ENCODE results near the gene TIPARP.
"Not testable (repeated sequence)": the region's sequence is repeated elsewhere in the genome, so short reads cannot be mapped to it uniquely, and the experiment has no call there.

TIPARP gene

DNA sequence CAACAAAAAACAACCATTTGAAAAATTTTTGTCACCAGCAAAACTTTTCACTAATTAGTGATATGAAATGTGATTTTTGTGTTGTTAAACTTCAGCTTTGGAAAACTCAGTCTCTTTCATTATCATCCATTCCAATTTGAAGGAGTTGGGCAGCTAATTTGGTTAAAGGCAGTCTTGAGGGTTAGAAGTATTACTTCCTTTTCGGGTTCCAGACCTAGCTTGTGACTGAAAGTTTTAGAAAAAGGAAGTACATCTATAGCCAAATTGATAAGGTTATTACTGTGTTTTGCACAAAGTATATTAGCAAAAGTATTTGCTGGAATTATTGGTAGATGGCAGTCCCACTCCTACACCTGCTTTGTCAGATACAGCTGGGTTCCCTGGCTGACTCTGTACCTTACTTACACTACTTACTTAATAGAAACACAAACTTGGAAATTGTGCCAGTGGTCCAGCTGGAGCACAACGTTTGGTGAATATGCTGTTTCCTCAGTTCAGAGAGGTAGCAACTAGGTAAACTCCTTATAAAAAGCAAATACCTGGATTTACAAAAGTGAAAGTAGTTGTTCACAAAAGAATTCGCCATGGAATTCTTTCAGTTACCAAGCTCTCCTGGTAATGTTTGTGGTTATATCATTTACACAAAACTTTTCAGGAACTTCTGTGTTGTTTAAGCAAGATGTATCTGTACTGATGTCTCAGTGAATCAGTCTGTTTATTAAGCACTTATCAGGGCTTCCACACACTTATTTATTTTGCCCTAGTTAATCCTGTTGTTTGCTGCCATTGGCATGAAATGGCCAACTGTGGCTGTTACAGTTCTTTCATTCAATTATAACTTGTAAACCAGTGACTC is 31.6 kb downstream of the TIPARP start:
- DNase-seq (ENCODE audit: low spot score in 2 of 2), result no peak
- Mint-ChIP-seq H3K27ac (no peak overlapping the region), H3K4me1 (peaks cover 13% of the 10 kb centered on the region), H3K36me3 (peaks cover 100% of the 10 kb centered on the region), H3K9me3 (no peaks in the 10 kb centered on the region), H3K4me3 (no peak overlapping the region)
- no peak for ATAC-seq

DNA sequence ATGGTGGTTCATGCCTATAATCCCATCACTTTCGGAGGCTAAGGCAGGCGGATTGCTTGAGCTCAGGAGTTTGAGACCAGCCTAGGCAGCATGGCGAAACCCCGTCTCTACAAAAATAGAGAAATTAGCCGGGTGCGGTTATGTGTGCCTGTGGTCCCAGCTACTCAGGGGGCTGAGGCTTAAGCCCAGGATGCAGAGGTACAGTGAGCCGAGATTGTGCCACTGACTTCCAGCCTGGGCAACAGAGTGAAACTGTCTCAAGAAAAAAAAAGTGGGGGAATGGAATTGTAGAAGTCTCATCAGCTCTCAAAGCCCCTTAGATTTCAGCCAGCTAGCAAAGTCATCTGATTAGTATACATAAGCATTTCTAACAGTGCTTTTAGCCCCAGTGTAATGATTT is 33.2 kb downstream of the TIPARP start:
- no peaks in the 10 kb centered on the region for H3K9me3 Mint-ChIP-seq
- peaks cover 94% of the 10 kb centered on the region for H3K36me3 Mint-ChIP-seq
- no peak overlapping the region for H3K27ac Mint-ChIP-seq
- ATAC-seq (no peak), DNase-seq (ENCODE audit: low spot score in 2 of 2) (no peak)
- peaks cover 12% of the 10 kb centered on the region for H3K4me1 Mint-ChIP-seq
- no peak overlapping the region for H3K4me3 Mint-ChIP-seq

DNA sequence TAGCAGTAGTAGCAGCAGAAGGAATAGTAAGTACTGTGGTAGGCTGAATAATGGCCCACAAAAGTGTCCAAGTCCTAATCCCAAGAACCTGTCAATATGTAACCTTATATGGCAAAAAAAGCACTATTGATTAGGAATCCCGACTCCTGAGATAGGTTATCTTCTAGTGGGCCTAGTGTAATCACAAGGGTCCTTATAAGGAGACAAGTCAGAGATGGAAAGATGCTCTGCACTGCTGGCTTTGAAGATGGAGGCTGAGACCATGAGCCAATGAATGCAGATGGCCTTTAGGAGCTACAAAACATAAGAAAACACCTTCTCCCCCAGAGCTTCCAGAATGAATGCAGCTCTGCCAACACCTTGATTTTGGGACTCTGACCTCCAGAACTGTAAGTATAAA is 36.0 kb downstream of the TIPARP start:
- Mint-ChIP-seq H3K36me3 (peaks cover 77% of the 10 kb centered on the region), H3K4me1 (peaks cover 12% of the 10 kb centered on the region), H3K27ac (no peak overlapping the region), H3K9me3 (no peaks in the 10 kb centered on the region), H3K4me3 (no peak overlapping the region)
- DNase-seq (ENCODE audit: low spot score in 2 of 2) (no peak), ATAC-seq (no peak)

DNA sequence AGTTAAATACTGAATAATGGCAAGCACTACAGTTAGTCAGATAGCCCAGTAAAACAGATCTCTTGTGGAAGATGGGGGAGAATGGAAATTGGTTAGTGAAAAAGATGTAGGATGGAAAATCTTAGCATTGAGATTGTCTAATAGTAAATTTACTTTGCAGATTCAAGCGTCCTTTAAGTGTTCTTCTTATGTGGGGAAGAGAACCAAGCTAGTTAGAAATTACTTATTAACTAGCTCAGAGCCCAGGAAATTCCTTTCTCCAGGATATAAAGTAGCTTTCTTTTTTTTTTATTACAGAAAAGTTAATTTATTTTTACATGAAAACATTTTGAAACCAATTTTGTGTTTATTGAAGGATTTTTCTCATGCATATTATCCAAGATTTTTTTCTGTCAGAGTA is 36.7 kb downstream of the TIPARP start:
- Mint-ChIP-seq H3K4me1 (peaks cover 12% of the 10 kb centered on the region), H3K9me3 (no peaks in the 10 kb centered on the region), H3K27ac (no peak overlapping the region), H3K36me3 (peaks cover 71% of the 10 kb centered on the region), H3K4me3 (no peak overlapping the region)
- ATAC-seq (no peak), DNase-seq (ENCODE audit: low spot score in 2 of 2) (no peak)

DNA sequence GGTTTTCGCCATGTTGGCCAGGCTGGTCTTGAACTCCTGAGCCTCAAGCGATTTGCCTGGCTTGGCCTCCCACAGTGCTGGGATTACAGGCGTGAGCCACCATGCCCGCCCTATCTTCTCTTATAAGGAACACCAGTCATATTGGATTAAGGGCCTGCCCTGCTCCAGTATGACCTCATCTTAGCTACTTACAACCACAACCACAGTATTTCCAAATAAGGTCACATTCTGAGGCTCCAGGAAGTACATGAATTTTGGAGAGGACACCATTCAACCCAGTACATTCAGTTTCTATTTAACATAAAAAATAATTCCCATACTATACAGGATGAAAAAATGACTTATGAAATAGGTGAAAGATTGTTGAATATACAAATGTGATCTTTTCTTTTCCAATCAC is 37.6 kb downstream of the TIPARP start:
- DNase-seq (ENCODE audit: low spot score in 2 of 2); H3K9me3 Mint-ChIP-seq; H3K4me3 Mint-ChIP-seq: not testable (repeated sequence)
- Mint-ChIP-seq H3K36me3 (peaks cover 64% of the 10 kb centered on the region), H3K4me1 (peaks cover 12% of the 10 kb centered on the region), H3K27ac (peak overlapping the region; percentile 52)
- ATAC-seq, result peak; percentile 98

DNA sequence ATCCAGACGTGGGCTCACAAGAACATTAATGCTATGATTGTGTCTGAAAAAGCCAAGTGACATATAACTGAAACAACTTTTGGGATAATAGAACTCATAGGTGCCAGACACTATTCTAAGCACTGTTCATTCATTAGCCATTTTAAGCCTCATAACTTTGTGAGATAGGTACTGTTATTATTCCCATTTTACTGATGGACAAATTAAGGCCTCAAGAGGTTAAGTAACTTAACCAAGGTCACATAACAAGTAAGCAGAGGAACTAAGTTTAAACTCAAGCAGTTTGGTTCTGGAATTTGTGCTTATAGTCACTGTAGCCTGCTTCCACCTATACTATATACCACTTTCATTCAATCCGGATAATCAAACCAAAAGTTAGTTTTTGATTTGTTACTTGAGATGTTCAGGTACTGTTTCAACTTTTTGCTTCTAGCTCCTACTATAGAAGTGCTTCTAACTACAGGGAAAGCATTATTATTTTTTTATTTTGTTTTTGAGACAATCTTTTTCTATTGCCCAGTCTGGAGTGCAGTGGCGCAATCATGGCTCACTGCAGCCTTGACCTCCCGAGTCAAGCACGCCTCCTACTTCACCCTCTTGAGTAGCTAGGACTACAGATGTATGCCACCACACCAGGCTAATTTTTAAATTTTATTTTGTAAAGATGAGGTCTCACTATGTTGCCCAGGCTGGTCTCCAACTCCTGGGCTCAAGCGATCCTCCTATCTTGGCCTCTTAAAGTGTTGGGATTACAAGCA is 41.9 kb downstream of the TIPARP start:
- Mint-ChIP-seq H3K4me1 (no peaks in the 10 kb centered on the region), H3K4me3 (no peak overlapping the region), H3K36me3 (peaks cover 24% of the 10 kb centered on the region), H3K27ac (no peak overlapping the region), H3K9me3 (no peaks in the 10 kb centered on the region)
- no peak for DNase-seq (ENCODE audit: low spot score in 2 of 2)
- ATAC-seq, result no peak

DNA sequence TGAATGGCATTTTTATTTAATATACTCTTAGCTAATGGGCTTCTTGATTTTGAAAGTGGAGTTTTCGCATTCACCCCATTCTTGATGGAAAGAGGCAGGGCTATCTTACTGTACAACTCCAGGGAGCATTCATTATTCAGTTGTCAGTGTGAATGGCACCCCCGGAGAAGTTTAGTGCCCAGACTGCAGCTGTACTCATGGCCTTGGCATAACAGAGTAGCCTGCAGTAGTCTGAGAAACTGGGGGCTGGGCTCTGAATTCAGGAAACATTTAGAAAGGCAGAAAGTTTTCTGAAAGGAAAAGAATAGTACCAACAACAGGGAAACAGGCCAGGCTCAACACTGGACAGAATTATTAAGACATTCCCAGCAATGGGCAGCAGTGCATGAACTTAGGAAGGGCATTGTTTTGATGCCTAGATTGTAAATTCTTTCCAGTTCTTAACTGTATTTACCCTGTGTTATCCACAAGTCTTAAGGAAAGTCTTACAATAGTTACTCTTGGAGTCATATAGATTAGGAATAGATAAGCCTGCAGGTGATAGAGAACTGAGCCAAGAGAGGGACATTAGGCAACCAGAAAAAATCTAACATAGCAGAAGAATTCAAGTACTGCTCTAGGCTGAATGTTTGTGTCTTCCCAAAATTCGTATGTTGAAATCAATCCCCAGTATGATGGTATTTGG is 44.4 kb downstream of the TIPARP start:
- peaks cover 8% of the 10 kb centered on the region for H3K4me1 Mint-ChIP-seq
- H3K27ac Mint-ChIP-seq, result peak overlapping the region; percentile 9
- no peak overlapping the region for H3K4me3 Mint-ChIP-seq
- no peaks in the 10 kb centered on the region for H3K9me3 Mint-ChIP-seq
- H3K36me3 Mint-ChIP-seq, result peaks cover 15% of the 10 kb centered on the region
- no peak for DNase-seq (ENCODE audit: low spot score in 2 of 2)
- ATAC-seq, result no peak

DNA sequence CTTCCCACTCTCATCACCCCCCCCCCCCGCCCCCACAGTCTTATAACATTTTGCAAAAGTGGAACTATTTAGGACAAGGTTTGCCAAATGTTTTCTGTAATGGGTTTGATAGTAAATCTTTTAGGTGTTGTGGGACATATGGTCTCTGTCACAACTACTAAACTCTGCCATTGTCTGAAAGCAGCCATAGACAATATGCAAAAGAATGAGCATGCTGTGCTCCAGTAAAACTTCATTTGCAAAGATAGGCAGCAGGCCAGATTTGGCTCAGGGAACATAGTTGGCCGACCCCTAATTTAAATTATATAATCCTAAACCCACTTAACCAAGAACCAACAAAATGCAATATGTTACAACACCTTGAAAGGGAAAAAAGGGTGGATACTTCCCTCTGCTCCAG is 46.4 kb downstream of the TIPARP start:
- no peaks in the 10 kb centered on the region for H3K9me3 Mint-ChIP-seq
- H3K4me1 Mint-ChIP-seq, result peaks cover 8% of the 10 kb centered on the region
- ATAC-seq (no peak), DNase-seq (ENCODE audit: low spot score in 2 of 2) (no peak)
- H3K4me3 Mint-ChIP-seq, result no peak overlapping the region
- no peak overlapping the region for H3K27ac Mint-ChIP-seq
- H3K36me3 Mint-ChIP-seq, result peaks cover 6% of the 10 kb centered on the region

DNA sequence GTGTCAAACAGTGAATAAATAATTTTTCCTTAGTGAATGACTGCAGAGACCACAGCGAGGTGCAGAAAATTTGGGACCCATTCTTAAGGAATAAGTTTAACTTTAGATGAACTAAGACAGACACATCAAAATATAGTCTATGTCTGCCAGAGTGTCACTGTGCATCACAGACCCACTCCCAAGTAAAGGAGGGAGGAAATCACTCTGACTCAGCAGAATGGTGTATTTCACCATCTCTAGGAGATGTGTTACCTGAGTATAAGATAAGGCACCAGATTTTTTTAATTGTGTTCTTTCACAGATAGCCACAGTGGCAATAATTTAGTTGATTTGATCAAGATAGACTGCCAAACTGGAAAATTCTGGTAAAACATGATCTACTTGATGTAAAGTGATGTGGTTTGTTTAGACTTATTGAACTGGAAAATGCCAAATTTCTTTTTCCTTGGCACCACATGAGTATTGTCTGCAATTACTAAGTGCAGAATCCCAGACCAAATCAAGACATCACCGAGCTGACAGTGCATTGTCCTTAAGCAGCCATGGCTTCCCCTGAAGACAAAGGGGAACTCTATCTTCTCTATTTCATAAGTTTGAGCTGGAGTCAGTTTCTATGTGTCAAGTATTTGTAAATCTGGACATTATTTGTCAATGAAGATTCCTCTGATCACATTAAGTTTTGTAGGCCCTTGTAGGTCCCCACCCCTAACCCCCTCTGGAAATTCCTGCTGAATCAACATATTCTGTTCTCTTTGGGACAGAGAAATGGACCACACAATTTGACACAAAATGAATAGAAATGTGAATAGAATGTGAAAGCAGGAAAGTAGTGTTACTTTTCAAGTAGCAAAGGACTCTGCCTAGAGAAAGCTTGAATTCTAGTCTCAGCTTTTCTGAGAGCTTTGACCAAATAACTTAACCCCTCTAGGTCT is 47.6 kb downstream of the TIPARP start:
- no peaks in the 10 kb centered on the region for H3K9me3 Mint-ChIP-seq
- no peak overlapping the region for H3K4me3 Mint-ChIP-seq
- H3K36me3 Mint-ChIP-seq, result peaks cover 4% of the 10 kb centered on the region
- no peak overlapping the region for H3K27ac Mint-ChIP-seq
- ATAC-seq, result no peak
- peaks cover 8% of the 10 kb centered on the region for H3K4me1 Mint-ChIP-seq
- no peak for DNase-seq (ENCODE audit: low spot score in 2 of 2)

DNA sequence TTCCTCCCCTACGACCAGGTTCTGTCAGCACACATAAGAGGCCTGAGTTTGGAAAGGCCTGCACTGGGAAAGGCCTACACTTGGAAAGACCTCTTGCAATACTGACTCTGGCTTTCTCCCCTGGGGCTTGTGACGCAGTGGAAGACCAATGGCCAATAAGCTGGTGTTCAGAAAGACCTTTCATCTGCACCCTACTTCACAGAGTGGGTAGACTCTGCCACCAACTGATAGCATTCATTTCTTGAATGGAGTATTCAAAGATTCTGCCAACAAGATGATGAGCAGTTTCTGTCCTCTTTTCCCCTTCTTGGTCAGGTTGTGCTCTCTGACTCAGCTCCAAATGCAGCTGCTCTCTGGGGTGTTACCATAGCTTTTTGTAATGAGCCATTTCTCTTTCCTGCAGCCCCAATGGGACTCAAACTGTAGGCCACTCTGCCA is 48.8 kb downstream of the TIPARP start:
- no peak overlapping the region for H3K4me3 Mint-ChIP-seq
- H3K27ac Mint-ChIP-seq, result peak overlapping the region; percentile 69
- peak; percentile 98 for ATAC-seq
- peak in 1 of 2 donors; percentile 60 for DNase-seq (ENCODE audit: low spot score in 2 of 2)
- no peaks in the 10 kb centered on the region for H3K36me3 Mint-ChIP-seq
- peaks cover 8% of the 10 kb centered on the region for H3K4me1 Mint-ChIP-seq
- H3K9me3 Mint-ChIP-seq, result no peaks in the 10 kb centered on the region

DNA sequence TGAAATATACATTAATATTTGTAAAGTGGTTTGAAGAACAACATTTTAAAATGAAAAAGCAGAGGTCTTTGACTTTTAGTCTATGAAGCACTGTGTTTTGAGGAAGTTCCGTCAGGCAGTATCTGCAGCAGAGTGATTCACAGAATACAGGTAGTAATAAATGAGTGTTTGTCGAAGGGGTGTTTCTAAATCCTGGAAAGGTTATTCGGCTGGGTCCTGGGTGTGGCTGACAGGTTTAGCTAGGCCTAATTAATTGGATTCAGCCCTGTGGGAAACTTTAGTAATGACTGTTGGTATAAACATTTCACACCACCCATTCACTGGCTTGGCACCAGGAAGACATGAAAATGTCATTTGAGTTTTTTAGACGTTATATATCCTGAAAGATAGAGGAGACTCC is 51.3 kb downstream of the TIPARP start:
- Mint-ChIP-seq H3K36me3 (peaks cover 5% of the 10 kb centered on the region), H3K27ac (no peak overlapping the region), H3K4me3 (no peak overlapping the region), H3K4me1 (peaks cover 8% of the 10 kb centered on the region), H3K9me3 (no peaks in the 10 kb centered on the region)
- no peak for ATAC-seq
- DNase-seq (ENCODE audit: low spot score in 2 of 2), result no peak

DNA sequence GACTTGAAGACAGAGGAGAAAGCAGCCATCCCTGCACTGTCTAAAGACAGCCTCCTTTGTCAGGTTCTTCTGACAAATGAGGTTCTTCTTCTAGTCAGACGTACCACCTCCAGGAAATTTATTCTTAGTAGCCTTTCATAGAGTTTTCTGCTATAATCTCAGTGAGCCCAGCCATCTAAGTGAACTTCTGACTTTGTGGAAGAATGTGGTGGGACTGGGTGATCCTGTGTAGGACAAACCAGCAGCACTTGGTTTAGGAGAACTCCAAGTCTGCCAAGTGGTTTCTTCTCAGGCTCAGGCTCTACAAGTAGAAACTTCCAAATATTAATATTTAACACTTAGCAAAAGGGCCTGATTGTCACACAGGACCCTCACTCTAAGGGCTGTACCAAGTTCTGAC is 52.1 kb downstream of the TIPARP start:
- Mint-ChIP-seq H3K9me3 (no peaks in the 10 kb centered on the region), H3K27ac (no peak overlapping the region), H3K4me3 (no peak overlapping the region), H3K36me3 (peaks cover 5% of the 10 kb centered on the region), H3K4me1 (peaks cover 8% of the 10 kb centered on the region)
- DNase-seq (ENCODE audit: low spot score in 2 of 2) (no peak), ATAC-seq (no peak)

DNA sequence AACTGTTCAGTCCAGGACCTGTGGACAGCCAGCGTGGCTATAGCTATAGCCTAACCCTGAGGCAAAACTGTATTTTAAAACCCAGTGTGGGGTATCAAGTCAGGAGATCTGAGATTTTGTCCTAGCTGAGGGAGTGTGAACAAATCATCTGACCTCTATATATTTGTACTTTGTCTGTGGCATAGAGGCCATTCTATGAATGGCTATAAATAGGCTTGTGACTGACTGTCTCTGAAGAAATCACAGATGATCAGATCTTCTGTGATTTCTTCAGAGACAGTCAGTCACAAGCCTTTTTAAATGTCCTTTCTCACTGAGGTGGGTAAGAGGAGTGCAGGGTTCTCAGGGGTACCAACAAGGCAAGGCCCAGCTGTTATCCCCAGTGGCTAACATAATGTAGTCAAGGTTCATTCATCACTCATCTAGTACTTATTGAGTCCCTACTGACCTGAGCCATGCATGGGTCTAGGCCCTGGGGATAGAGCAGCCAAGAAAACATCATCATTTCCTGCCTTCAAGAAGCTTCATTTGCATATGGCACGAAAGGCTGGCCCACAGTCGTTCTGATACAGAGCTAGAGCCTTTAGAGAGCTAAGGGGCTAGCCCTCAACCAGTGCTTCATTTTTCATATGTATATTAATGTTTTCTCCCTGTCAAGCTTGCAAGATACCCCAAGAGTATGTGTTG is 53.3 kb downstream of the TIPARP start:
- Mint-ChIP-seq H3K36me3 (peaks cover 5% of the 10 kb centered on the region), H3K9me3 (no peaks in the 10 kb centered on the region), H3K27ac (no peak overlapping the region), H3K4me3 (no peak overlapping the region), H3K4me1 (peaks cover 7% of the 10 kb centered on the region)
- no peak for DNase-seq (ENCODE audit: low spot score in 2 of 2)
- ATAC-seq, result no peak

DNA sequence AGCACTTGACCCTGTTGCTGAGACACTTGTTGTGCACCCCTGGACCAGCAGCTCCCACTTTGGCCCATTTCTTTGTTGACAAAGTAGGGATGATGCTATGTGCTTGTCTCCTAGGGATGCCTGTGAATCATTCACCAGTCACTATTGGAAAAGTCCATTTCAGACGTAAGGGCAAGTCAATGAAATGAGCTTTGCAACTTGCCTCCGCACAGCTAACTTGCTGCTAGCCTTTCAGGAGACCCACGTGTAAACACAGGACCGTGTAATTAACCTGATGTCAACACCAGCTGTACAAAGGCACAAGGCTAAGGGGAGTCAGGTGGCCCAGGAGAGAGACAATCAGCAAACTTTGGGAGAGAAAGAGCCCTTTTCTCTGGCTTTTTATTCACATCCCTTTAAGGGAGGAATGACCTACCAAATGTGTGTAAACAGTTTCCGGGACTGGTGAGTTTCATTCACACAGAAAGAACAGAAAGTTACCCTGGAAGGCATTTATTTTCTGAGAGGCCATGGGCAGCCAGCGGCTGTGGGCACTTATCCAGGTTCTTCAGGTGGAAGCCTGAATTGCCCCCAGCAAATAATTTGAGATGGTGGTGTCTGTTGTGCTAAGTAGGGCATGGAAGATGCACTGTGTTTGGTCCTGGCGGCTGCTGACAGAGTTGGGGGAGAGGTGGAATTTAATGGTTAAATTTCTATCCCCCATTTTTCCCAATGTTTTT is 54.0 kb downstream of the TIPARP start:
- ATAC-seq, result no peak
- no peak for DNase-seq (ENCODE audit: low spot score in 2 of 2)
- Mint-ChIP-seq H3K9me3 (no peaks in the 10 kb centered on the region), H3K4me3 (no peak overlapping the region), H3K36me3 (peaks cover 5% of the 10 kb centered on the region), H3K4me1 (no peaks in the 10 kb centered on the region), H3K27ac (no peak overlapping the region)

Measured in stimulated activated effector memory CD8-positive, alpha-beta T cell treated with anti-CD3 and anti-CD28 coated beads, Interleukin-12 subunit alpha, Interleukin-12 subunit beta, amount 100 ng/mL, for 72 hours (primary cell).